Endodermal cell (in vitro differentiated cells): Measurements from ENCODE around the gene APOL1. TPM values are rescaled to one million over a fixed set of nuclear protein-coding genes. Genes with fewer than 3 reads are reported as not detected.

Source experiments
- DNase-seq: peaks from one replicate; pipeline ENCODE4 v3.0.0-alpha.2; 2017
- H3K27ac ChIP-seq: 2 replicates; pipeline ENCODE4 v1.5.1; 2013; ENCODE audit warnings: mild to moderate bottlenecking, low read depth, low read length, moderate library complexity
- H3K27me3 ChIP-seq: 2 replicates; pipeline ENCODE4 v1.6.1; 2013; ENCODE audit warnings: mild to moderate bottlenecking, low read length, moderate library complexity; ENCODE audit not compliant: insufficient read depth, control insufficient read depth, poor library complexity, severe bottlenecking
- H3K36me3 ChIP-seq: 2 replicates; pipeline ENCODE4 v1.7.0; 2013; ENCODE audit warnings: mild to moderate bottlenecking, low read length, moderate library complexity; ENCODE audit not compliant: control insufficient read depth, insufficient read depth
- H3K4me1 ChIP-seq: one replicate; pipeline ENCODE4 v1.7.0; 2013; ENCODE audit warnings: low read length; ENCODE audit not compliant: control insufficient read depth, insufficient read depth
- H3K4me3 ChIP-seq: 2 replicates; pipeline ENCODE4 v1.5.1; 2013; ENCODE audit warnings: mild to moderate bottlenecking, low read length, moderate library complexity
- H3K9ac ChIP-seq: 2 replicates; pipeline ENCODE4 v1.6.1; 2013; ENCODE audit warnings: mild to moderate bottlenecking, low read length, moderate library complexity; ENCODE audit not compliant: poor library complexity, severe bottlenecking; ENCODE audit errors: extremely low read depth
- H3K9me3 ChIP-seq: 2 replicates; pipeline ENCODE4 v1.6.1; 2013; ENCODE audit warnings: mild to moderate bottlenecking, low read length, moderate library complexity; ENCODE audit not compliant: control insufficient read depth
- H3K27ac Mint-ChIP-seq: 2 replicates; pipeline ENCODE4 v1.8.0; 2020; ENCODE audit warnings: mixed read lengths
- H3K27me3 Mint-ChIP-seq: 2 replicates; pipeline ENCODE4 v1.8.0; 2021; ENCODE audit warnings: mild to moderate bottlenecking, mixed read lengths; ENCODE audit not compliant: insufficient read depth
- H3K36me3 Mint-ChIP-seq: 2 replicates; pipeline ENCODE4 v1.8.0; 2020; ENCODE audit warnings: low read depth, mixed read lengths
- H3K4me1 Mint-ChIP-seq: 2 replicates; pipeline ENCODE4 v1.8.0; 2020; ENCODE audit warnings: mixed read lengths
- H3K4me3 Mint-ChIP-seq: 2 replicates; pipeline ENCODE4 v1.8.0; 2020; ENCODE audit warnings: mild to moderate bottlenecking, moderate library complexity, mixed read lengths
- H3K9me3 Mint-ChIP-seq: 2 replicates; pipeline ENCODE4 v1.8.0; 2020; ENCODE audit warnings: mild to moderate bottlenecking, mixed read lengths
- CTCF ChIP-seq: fragments of 200-600 bp; sonication (generic); conservative IDR thresholded peaks from 2 replicates; pipeline ENCODE4 v1.5.0; 2021; ENCODE audit warnings: antibody characterized with exemption, mild to moderate bottlenecking
- WGBS, 2 experiments: methylation state at CpG; one replicate each; pipeline versions ENCODE4 v1.1.5 to v1.1.7; 2013; ENCODE audit warnings: missing lambda C conversion rate in 2 of 2, mixed read lengths in 1 of 2; ENCODE audit not compliant: insufficient coverage in 1 of 2, insufficient read length in 1 of 2; 5-methylcytosine and 5-hydroxymethylcytosine counted together
- microRNA-seq: library from miRNA; unstranded; fragments of <30 nt; microRNA quantifications from one replicate; pipeline ENCODE4 v1.2.0, GENCODE V29; 2020; ENCODE audit warnings: borderline microRNAs expressed
- total RNA-seq, 2 donors: library from RNA; stranded (reverse); fragmentation: NEBNext Ultra II Directional in 1 of 2; extraction: Animal tissue kit (Norgen Biotek cat#: 25700) in 1 of 2; gene quantifications; 2 replicates in 1 of 2; 3 replicates in 1 of 2; pipeline ENCODE4 v1.2.1, GENCODE V29; 2021

Gene APOL1
- total RNA-seq, 2 donors from 2014 or later: 0.11 to 0.22 TPM

GRCh38 chr22:36311386-36312085 is 58.6 kb downstream of the APOL1 start:
- no peaks in the 10 kb centered on the region for H3K27me3 ChIP-seq
- H3K4me3 ChIP-seq: no peak overlapping the region
- Mint-ChIP-seq H3K36me3 (peaks cover 74% of the 10 kb centered on the region), H3K27ac (no peak overlapping the region), H3K4me3 (no peak overlapping the region), H3K4me1 (no peaks in the 10 kb centered on the region), H3K9me3 (no peaks in the 10 kb centered on the region), H3K27me3 (no peaks in the 10 kb centered on the region)
- H3K9me3 ChIP-seq: no peaks in the 10 kb centered on the region
- DNase-seq: no peak
- no peaks in the 10 kb centered on the region for H3K4me1 ChIP-seq
- no peak overlapping the region for H3K27ac ChIP-seq
- no peak for TF ChIP-seq CTCF
- no peak overlapping the region for H3K9ac ChIP-seq
- 91% methylated on average over 18 of the region's 18 CpGs for WGBS, 2 experiments
- peaks cover 95% of the 10 kb centered on the region for H3K36me3 ChIP-seq

GRCh38 chr22:36315325-36315724 is 62.4 kb downstream of the APOL1 start:
- no peaks in the 10 kb centered on the region for H3K4me1 Mint-ChIP-seq
- peaks cover 84% of the 10 kb centered on the region for H3K36me3 Mint-ChIP-seq
- H3K4me3 ChIP-seq: no peak overlapping the region
- no peak overlapping the region for H3K27ac Mint-ChIP-seq
- 93 to 96% methylated on average over 5 to 7 of the region's 7 CpGs for WGBS, 2 experiments
- DNase-seq: no peak
- H3K36me3 ChIP-seq: peaks cover 96% of the 10 kb centered on the region
- H3K27me3 Mint-ChIP-seq: no peaks in the 10 kb centered on the region
- no peaks in the 10 kb centered on the region for H3K9me3 ChIP-seq
- TF ChIP-seq CTCF: no peak
- no peak overlapping the region for H3K9ac ChIP-seq
- H3K9me3 Mint-ChIP-seq: no peaks in the 10 kb centered on the region
- no peaks in the 10 kb centered on the region for H3K27me3 ChIP-seq
- H3K4me3 Mint-ChIP-seq: no peak overlapping the region
- H3K4me1 ChIP-seq: no peaks in the 10 kb centered on the region
- no peak overlapping the region for H3K27ac ChIP-seq

GRCh38 chr22:36316419-36316818 is 63.5 kb downstream of the APOL1 start:
- Mint-ChIP-seq H3K9me3 (no peaks in the 10 kb centered on the region), H3K27ac (no peak overlapping the region), H3K4me3 (no peak overlapping the region), H3K4me1 (no peaks in the 10 kb centered on the region), H3K27me3 (no peaks in the 10 kb centered on the region), H3K36me3 (peaks cover 81% of the 10 kb centered on the region)
- no peak for DNase-seq
- 98 to 99% methylated on average over 9 to 13 of the region's 14 CpGs for WGBS, 2 experiments
- Histone ChIP-seq H3K36me3 (peaks cover 96% of the 10 kb centered on the region), H3K4me3 (no peak overlapping the region), H3K27me3 (no peaks in the 10 kb centered on the region), H3K4me1 (no peaks in the 10 kb centered on the region), H3K9ac (no peak overlapping the region), H3K9me3 (no peaks in the 10 kb centered on the region), H3K27ac (no peak overlapping the region)
- no peak for TF ChIP-seq CTCF

Small RNA genes lying within 50 kb of the gene (microRNA-seq; reads per million reads assigned to microRNA genes)
- not detected for gene MIR6819

Other genes starting within 250 kb of the APOL1 start
- 100 to 1,000 TPM; 104 to 120 TPM for gene RBFOX2, start 224.3 kb upstream of the APOL1 start, total RNA-seq
- 1 to 10 TPM in 1 of 2 donors, under 1 TPM in 1; 0.46 to 1.1 TPM for gene APOL3, start 92.4 kb upstream of the APOL1 start, total RNA-seq
- gene APOL4, start 51.3 kb upstream of the APOL1 start, total RNA-seq: not detected
- 1 to 10 TPM; 2.1 to 7.9 TPM for gene APOL2, start 13.6 kb upstream of the APOL1 start, total RNA-seq
- 100 to 1,000 TPM; 270 to 288 TPM for gene MYH9, start 134.8 kb downstream of the APOL1 start, total RNA-seq
- gene TXN2, start 228.5 kb downstream of the APOL1 start, total RNA-seq: 10 to 100 TPM; 52.9 to 53.9 TPM